H1 (cell line): ENCODE data around the gene CPED1. TPM values are rescaled to one million over a fixed set of nuclear protein-coding genes. Genes with fewer than 3 reads are reported as not detected.

Source experiments
- CTCF ChIA-PET: fragments of 300-600 bp; sonication (Branson Sonifier 250); formaldehyde crosslinking; loops from one replicate; lab custom pipeline; 2021; ENCODE audit not compliant: partially characterized antibody; lab: Charles Lee
- POLR2A ChIA-PET: fragments of 300-600 bp; sonication (Branson Sonifier 250); formaldehyde crosslinking; loops from one replicate; lab custom pipeline; 2021; ENCODE audit warnings: inconsistent platforms; ENCODE audit not compliant: partially characterized antibody; lab: Charles Lee
- DNase-seq, 2 experiments: peaks; one replicate each; pipeline versions ENCODE4 v3.0.0 to v3.0.0-alpha.2; 2010 to 2022; ENCODE audit warnings: low spot score in 2 of 2, low read depth in 1 of 2, mixed read lengths in 1 of 2
- FAIRE-seq: peaks from 2 replicates; lab custom pipeline; 2011; peaks lifted over from hg19 to GRCh38; lab: Jason Lieb, UNC
- H2AFZ ChIP-seq: 2 replicates; pipeline ENCODE4 v1.8.1; 2012; ENCODE audit warnings: low read length, inconsistent platforms
- H2AK5ac ChIP-seq: 2 replicates; pipeline ENCODE4 v1.6.1; 2013; ENCODE audit warnings: low read depth, low read length
- H2BK120ac ChIP-seq: replicated peaks from 2 replicates; pipeline ENCODE3; 2013; ENCODE audit warnings: low read depth, low read length, inconsistent platforms
- H2BK12ac ChIP-seq: 2 replicates; pipeline ENCODE4 v1.6.1; 2013; ENCODE audit warnings: low read depth, low read length
- H2BK15ac ChIP-seq: 2 replicates; pipeline ENCODE4 v1.6.1; 2013; ENCODE audit warnings: low read length
- H2BK20ac ChIP-seq: 2 replicates; pipeline ENCODE4 v1.6.1; 2013; ENCODE audit warnings: low read length
- H2BK5ac ChIP-seq: 2 replicates; pipeline ENCODE4 v1.6.1; 2013; ENCODE audit warnings: low read depth, low read length
- H3K14ac ChIP-seq: 2 replicates; pipeline ENCODE4 v1.6.1; 2013; ENCODE audit warnings: inconsistent platforms; ENCODE audit not compliant: insufficient read length
- H3K18ac ChIP-seq: 2 replicates; pipeline ENCODE4 v1.6.1; 2013; ENCODE audit warnings: low read length; ENCODE audit errors: extremely low read depth
- H3K23ac ChIP-seq: 2 replicates; pipeline ENCODE4 v1.6.1; 2013; ENCODE audit warnings: inconsistent platforms; ENCODE audit not compliant: insufficient read length
- H3K23me2 ChIP-seq: 2 replicates; pipeline ENCODE4 v1.6.1; 2013; ENCODE audit warnings: low read depth, low read length
- H3K27ac ChIP-seq: 2 replicates; pipeline ENCODE4 v1.6.1; 2011; ENCODE audit warnings: low read depth, low read length, inconsistent platforms
- H3K27me3 ChIP-seq, 4 experiments: replicated peaks in 1 of 4; 1 replicate in 1 of 4; 2 replicates in 3 of 4; pipeline versions ENCODE4 v1.6.1 to v1.8.1; 2011 to 2013; ENCODE audit warnings: low read length in 3 of 4, mild to moderate bottlenecking in 3 of 4, inconsistent platforms in 2 of 4, mixed read lengths in 2 of 4, moderate library complexity in 1 of 4; ENCODE audit not compliant: control insufficient read depth in 3 of 4, insufficient read depth in 3 of 4; ENCODE audit errors: extremely low read depth in 1 of 4
- H3K36me3 ChIP-seq, 4 experiments: 2 replicates each; pipeline versions ENCODE4 v1.6.1 to v1.8.1; 2011 to 2013; ENCODE audit warnings: mild to moderate bottlenecking in 4 of 4, low read length in 3 of 4, moderate library complexity in 2 of 4, control low read depth in 1 of 4, inconsistent platforms in 1 of 4; ENCODE audit not compliant: insufficient read depth in 4 of 4, control insufficient read depth in 2 of 4
- H3K4ac ChIP-seq: replicated peaks from 2 replicates; pipeline ENCODE3; 2013; ENCODE audit warnings: low read length, low read depth, mixed read lengths, inconsistent platforms; ENCODE audit not compliant: insufficient read length
- H3K4me1 ChIP-seq, 4 experiments: replicated peaks in 1 of 4; 1 replicate in 1 of 4; 2 replicates in 3 of 4; pipeline versions ENCODE4 v1.6.1 to v1.8.1; 2011 to 2013; ENCODE audit warnings: low read length in 3 of 4, inconsistent platforms in 2 of 4, mixed read lengths in 1 of 4; ENCODE audit not compliant: insufficient read depth in 4 of 4, control insufficient read depth in 3 of 4
- H3K4me2 ChIP-seq, 2 experiments: 2 replicates each; pipeline versions ENCODE4 v1.6.1 to v1.8.1; 2011 to 2013; ENCODE audit warnings: low read depth in 2 of 2, low read length in 2 of 2, control low read depth in 1 of 2, inconsistent platforms in 1 of 2, mild to moderate bottlenecking in 1 of 2; ENCODE audit not compliant: insufficient read depth in 1 of 2
- H3K4me3 ChIP-seq, 4 experiments: fragments of 200-600, 300-600 bp in 1 of 4; sonication (generic), shearing (Covaris generic), sonication (Bioruptor Twin) in 1 of 4; 2 replicates each; pipeline versions ENCODE4 v1.5.1 to v1.8.1; 2011 to 2016; ENCODE audit warnings: low read length in 4 of 4, low read depth in 3 of 4, control low read depth in 2 of 4, inconsistent platforms in 2 of 4, mild to moderate bottlenecking in 2 of 4, mixed read lengths in 1 of 4, moderate library complexity in 1 of 4; ENCODE audit not compliant: insufficient read depth in 2 of 4; ENCODE audit errors: extremely low read depth in 1 of 4
- H3K56ac ChIP-seq: replicated peaks from 2 replicates; pipeline ENCODE3; 2013; ENCODE audit warnings: low read depth, mild to moderate bottlenecking, mixed read lengths, low read length, inconsistent platforms; ENCODE audit not compliant: insufficient read length
- H3K79me1 ChIP-seq: 2 replicates; pipeline ENCODE4 v1.6.1; 2013; ENCODE audit warnings: low read depth, low read length, control low read depth
- H3K79me2 ChIP-seq, 2 experiments: 2 replicates each; pipeline versions ENCODE4 v1.6.1 to v1.8.1; 2012 to 2013; ENCODE audit warnings: low read length in 2 of 2, mild to moderate bottlenecking in 2 of 2, inconsistent platforms in 1 of 2; ENCODE audit not compliant: insufficient read depth in 2 of 2, control insufficient read depth in 1 of 2
- H3K9ac ChIP-seq, 4 experiments: replicated peaks in 1 of 4; 1 replicate in 1 of 4; 2 replicates in 3 of 4; pipeline versions ENCODE4 v1.6.1 to v1.8.1; 2011 to 2013; ENCODE audit warnings: low read depth in 3 of 4, low read length in 3 of 4, control low read depth in 2 of 4, mild to moderate bottlenecking in 2 of 4, moderate library complexity in 2 of 4, inconsistent platforms in 1 of 4; ENCODE audit errors: extremely low read depth in 1 of 4
- H3K9me3 ChIP-seq, 2 experiments: 2 replicates each; pipeline versions ENCODE4 v1.6.1 to v1.8.1; 2012 to 2013; ENCODE audit warnings: mild to moderate bottlenecking in 2 of 2, moderate library complexity in 2 of 2, control low read depth in 1 of 2, inconsistent platforms in 1 of 2, low read depth in 1 of 2, low read length in 1 of 2, mixed read lengths in 1 of 2; ENCODE audit not compliant: insufficient read depth in 2 of 2
- H4K20me1 ChIP-seq, 2 experiments: replicated peaks in 1 of 2; 2 replicates each; pipeline versions ENCODE3 to v1.8.1; 2011 to 2013; ENCODE audit warnings: inconsistent platforms in 2 of 2, low read length in 2 of 2, mild to moderate bottlenecking in 1 of 2; ENCODE audit not compliant: insufficient read depth in 2 of 2, control insufficient read depth in 1 of 2
- H4K5ac ChIP-seq: 2 replicates; pipeline ENCODE4 v1.6.1; 2013; ENCODE audit warnings: low read length, low read depth, mixed read lengths, inconsistent platforms; ENCODE audit not compliant: insufficient read length
- H4K8ac ChIP-seq: 2 replicates; pipeline ENCODE4 v1.8.0; 2013; ENCODE audit warnings: mild to moderate bottlenecking, moderate library complexity, low read length, inconsistent platforms; ENCODE audit not compliant: insufficient read depth; ENCODE audit errors: extremely low read depth
- H4K91ac ChIP-seq: replicated peaks from 2 replicates; pipeline ENCODE3; 2013; ENCODE audit warnings: low read length, mixed read lengths, inconsistent platforms; ENCODE audit not compliant: insufficient read length
- EGR1 ChIP-seq: IDR thresholded peaks from 2 replicates; pipeline ENCODE4 v1.6.1; 2011; ENCODE audit warnings: low read depth, low read length, borderline replicate concordance
- GTF2F1 ChIP-seq: IDR thresholded peaks from 2 replicates; pipeline ENCODE4 v1.6.1; 2012; ENCODE audit warnings: low read depth, low read length, improper control_type of control experiment, borderline replicate concordance
- WGBS, 2 experiments: shearing (Covaris generic) in 1 of 2; methylation state at CpG; one replicate each; pipeline versions ENCODE4 v1.1.6 to v1.1.7; 2013 to 2015; ENCODE audit warnings: low lambda C conversion rate in 2 of 2, mixed read lengths in 2 of 2, inconsistent platforms in 1 of 2, low coverage in 1 of 2, missing lambda C conversion rate in 1 of 2; ENCODE audit not compliant: insufficient replicate concordance in 2 of 2, insufficient coverage in 1 of 2, insufficient read length in 1 of 2; ENCODE audit errors: extremely low coverage in 1 of 2, missing lambda C conversion rate in 1 of 2; 5-methylcytosine and 5-hydroxymethylcytosine counted together
- polyA plus RNA-seq, 7 experiments: library from polyadenylated mRNA; depleted of rRNA in 3 of 7; stranded (reverse) in 5 of 7; unstranded in 2 of 7; fragments of >200 nt in 5 of 7; fragments of 200-250 nt in 2 of 7; gene quantifications; 1 replicate in 5 of 7; 2 replicates in 1 of 7; 4 replicates in 1 of 7; pipeline versions ENCODE4 v1.2.1 to v1.2.3, GENCODE V29; 2011 to 2013; ENCODE audit warnings: missing spikeins in 2 of 7, mixed read lengths in 2 of 7
- total RNA-seq: library from RNA; stranded (reverse); fragmentation: NEBNext Ultra II Directional; extraction: Animal tissue kit (Norgen Biotek cat#: 25700); gene quantifications from 2 replicates; pipeline ENCODE4 v1.2.1, GENCODE V29; 2021

The CPED1 gene
- total and polyA plus RNA-seq, 2 of the 8 experiments (the other 6 are each of a cell fraction or from before 2014, with no cell fraction given) = 0.08 to 0.39 TPM

- Histone ChIP-seq H3K9me3 (no peaks in the 10 kb centered on the region), H3K79me2 (no peaks in the 10 kb centered on the region), H3K79me1 (no peaks in the 10 kb centered on the region), H3K23ac (no peak overlapping the region), H2BK15ac (no peak overlapping the region), H3K23me2 (no peaks in the 10 kb centered on the region), H4K8ac (no peak overlapping the region), H2BK5ac (no peak overlapping the region), H4K91ac (no peak overlapping the region), H3K14ac (no peak overlapping the region), H4K5ac (no peak overlapping the region), H3K4me2 (no peak overlapping the region), H4K20me1 (no peaks in the 10 kb centered on the region), H3K4ac (no peak overlapping the region), H2BK120ac (no peak overlapping the region), H3K9ac (no peak overlapping the region), H3K56ac (no peak overlapping the region), H3K4me1 (peaks cover 0 to 6% (median 0%) of the 10 kb centered on the region in 4 experiments; a peak in 2 of 7 replicates), H2AK5ac (no peak overlapping the region), H3K27ac (no peak overlapping the region), H2BK12ac (no peak overlapping the region), H3K4me3 (no peak overlapping the region)
- no peak for FAIRE-seq
- POLR2A ChIA-PET = no interaction called here
- CTCF ChIA-PET = interaction anchor here (1.0 kb wide), 2 partner anchors 33 to 232 kb away, joined by 3 read pairs; no protein-coding TSS in a partner anchor
- WGBS, 2 experiments = 80% methylated on average over 5 of the region's 5 CpGs; no CpG with 5 or more reads in 1 of the 2 experiments
- TF ChIP-seq GTF2F1 = no peak
- no peak for TF ChIP-seq EGR1
- TF ChIP-seq, all 59 proteins: peak for 0
- DNase-seq = no peak
- Histone ChIP-seq H3K36me3 (no peaks in the 10 kb centered on the region), H3K27me3 (no peaks in the 10 kb centered on the region), H2AFZ (no peak overlapping the region), H2BK20ac (no peak overlapping the region), H3K18ac (no peak overlapping the region)
Measured at GRCh38 chr7:121024611-121025010, 36.1 kb downstream of the CPED1 start.
